ENCODE measurements around the gene ABCD4.
"Not testable (repeated sequence)": the region's sequence is repeated elsewhere in the genome, so short reads cannot be mapped to it uniquely, and the experiment has no call there.

ABCD4 gene

DNA sequence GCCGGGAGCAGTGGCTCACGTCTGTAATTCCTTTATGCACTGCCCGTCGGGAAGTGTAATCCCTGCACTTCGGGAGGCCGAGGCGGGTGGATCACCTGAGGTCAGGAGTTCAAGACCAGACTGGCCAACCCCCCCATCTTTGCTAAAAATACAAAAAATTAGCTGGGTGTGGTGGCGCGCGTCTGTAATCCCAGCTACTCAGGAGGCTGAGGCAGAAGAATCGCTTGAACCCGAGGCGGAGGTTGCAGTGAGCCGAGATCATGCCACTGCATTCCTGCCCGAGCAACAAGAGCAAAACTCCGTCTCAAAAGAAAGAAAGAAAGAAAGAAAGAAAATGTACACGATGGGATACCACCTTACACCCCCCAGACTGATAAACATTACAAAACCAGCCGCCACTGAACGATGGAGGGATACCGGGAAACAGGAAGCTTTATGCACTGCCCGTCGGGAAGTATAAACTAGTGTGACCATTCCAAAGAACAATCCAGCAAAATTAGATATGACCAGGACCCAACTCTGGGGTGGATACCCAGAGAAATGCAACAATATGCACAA, 1.1 kb downstream of the ABCD4 start:
- no peak for DNase-seq

DNA sequence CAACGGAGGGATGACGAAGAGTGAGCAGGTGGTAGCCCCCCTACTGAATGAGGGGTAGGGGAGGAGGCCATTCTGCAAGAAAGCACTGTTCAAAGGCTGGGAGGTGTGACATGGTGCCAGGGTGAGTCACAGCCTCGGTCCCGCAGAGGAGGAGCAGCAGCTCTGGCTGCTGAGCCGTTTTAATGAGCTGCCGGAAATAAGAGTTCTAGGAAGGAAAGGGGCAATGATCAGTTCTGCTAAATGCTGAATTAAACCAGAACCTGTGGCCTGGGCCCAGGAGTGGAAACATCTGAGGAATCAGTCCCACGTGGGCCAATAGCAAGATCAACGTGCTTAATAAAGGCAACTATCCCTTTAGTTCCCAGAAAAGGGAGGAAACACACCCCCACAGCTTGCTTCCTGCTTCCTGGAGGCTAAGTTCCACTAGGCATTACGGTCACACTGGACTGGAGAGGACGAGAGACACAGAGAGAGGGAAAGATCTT, 3.6 kb downstream of the ABCD4 start:
- DNase-seq: no peak

DNA sequence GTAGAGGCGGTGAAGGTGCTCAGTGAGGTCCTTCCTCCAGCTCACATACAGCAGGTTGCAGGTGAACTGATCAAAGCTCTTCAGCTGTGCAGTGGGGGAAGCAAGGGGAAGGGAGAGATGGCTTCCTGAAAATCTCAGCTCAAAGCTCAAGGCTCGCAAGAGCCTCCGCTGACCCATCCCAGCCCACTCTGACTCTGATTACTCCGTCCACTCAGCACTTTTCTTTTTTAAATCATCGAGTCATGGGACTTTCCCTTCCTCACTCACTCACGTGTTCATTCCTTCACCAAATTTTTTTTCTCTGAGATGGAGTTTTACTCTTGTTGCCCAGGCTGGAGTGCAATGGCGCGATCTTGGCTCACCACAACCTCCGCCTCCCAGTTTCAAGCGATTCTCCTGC, 4.7 kb downstream of the ABCD4 start:
- no peak for DNase-seq

DNA sequence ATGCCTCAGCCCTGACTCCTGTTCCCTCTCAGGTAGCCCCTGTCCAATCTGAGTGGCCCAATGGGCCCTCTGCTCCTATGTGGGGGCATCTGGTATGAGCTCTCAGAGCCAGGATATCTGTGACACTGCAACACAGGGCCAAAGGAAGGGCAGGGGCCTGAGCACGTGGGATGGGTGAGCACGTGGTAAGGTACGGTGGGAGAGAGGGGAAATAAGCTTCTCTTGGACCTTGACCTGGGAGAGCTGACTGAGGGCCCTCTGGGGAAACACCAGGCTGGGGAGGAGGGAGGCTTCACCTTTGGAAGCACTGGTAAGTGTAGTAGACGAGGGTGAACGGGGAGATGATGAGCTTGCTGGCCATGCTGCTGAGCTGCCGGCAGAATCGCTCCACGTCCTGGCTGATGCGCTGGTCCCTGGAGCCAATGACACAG, 6.7 kb downstream of the ABCD4 start:
- DNase-seq: no peak

DNA sequence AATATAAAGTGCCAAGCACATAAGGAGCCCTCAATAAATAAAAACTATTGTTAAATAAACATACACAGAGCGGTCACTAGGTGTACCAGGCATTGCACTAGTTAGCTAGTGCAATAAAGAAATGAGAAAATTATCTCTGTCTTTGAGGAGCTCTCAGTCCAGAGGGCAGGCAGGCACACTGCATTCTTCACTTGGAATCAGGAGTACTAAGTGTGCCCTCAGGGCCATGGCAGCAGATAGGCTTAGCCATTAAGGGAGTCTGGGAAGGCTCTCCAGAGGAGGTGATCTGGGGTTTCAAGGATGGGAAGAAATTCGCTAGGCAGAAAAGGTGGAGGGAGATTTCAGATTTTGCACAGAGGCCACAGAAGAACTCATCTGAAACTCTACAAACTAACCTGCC, 9.1 kb downstream of the ABCD4 start:
- no peak for DNase-seq

DNA sequence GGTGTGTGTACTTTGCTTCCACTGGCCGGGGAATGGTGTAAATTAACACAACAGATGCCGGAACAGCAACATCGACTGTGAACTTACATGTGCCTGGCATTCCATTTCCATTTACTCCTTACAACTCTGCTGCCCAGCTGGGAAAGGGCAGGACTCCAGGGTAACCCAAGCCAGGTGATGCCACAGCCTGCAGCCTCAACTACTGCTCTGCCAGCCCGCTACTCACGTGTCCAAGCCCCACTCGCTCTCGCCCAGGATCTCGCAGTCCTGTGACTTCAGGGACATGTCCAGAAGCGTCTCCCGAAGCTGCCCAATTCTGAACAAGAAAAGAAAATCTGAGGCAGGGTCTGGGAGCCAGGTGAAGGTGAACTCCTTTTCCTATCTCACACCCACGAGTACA, 10.7 kb downstream of the ABCD4 start:
- DNase-seq: no peak

DNA sequence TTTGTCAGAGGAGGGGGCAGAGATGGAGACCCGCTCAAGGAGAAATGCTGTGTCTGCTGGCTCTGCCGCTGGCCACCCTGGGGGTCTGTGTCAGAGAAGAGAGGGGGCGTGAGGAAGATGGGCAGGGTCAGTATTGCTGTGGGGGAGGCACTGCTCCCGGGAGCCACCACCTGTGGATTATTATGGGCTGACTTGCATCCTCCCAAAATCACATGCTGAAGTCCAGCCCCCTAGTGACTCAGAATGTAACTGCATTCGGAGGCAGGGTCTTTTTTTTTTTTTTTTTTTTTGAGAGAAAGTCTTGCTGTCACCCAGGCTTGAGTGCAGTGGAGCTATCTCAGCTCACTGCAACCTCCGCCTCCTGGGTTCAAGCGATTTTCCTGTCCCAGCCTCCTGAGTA, 12.3 kb downstream of the ABCD4 start:
- DNase-seq: no peak

DNA sequence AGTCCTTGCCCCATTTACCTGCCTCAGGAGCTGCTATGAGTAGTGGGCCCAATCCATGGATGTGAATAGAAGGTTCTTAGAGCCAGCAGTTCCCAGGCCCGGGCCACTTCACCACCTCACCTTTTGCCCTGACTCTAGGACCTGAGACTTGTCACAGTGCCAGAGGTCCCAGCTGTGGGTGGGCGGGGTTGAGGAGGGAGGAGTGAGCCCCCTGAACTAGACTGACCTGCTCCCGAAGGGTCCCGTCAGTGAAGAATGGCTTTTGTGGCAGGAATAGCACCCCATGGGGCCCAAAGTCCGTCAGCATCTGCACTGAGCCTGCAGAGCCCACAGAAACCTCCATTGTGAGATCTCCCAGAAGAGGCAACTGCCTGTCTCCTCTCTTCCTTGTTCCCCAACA, 12.9 kb downstream of the ABCD4 start:
- no peak for DNase-seq

DNA sequence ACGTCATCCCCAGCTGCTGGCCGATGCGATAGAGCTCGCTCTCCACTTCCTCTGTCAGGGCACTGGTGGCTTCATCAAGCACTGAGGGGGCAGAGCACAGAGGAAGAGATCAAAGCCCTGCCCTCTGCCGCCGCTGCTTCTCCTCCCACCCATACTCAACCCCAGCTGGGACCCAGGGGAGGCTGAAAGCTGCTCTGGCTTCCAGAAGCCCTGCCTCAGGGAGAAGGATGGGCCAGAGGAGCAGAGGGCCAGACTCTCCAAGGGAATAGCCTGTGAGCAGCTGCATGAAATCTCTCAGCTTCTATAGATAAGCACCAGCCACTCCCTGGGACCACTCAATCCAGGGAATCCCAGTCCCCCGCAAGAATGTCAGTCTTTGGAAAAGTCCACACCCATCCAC, 16.0 kb downstream of the ABCD4 start:
- DNase-seq: no peak

DNA sequence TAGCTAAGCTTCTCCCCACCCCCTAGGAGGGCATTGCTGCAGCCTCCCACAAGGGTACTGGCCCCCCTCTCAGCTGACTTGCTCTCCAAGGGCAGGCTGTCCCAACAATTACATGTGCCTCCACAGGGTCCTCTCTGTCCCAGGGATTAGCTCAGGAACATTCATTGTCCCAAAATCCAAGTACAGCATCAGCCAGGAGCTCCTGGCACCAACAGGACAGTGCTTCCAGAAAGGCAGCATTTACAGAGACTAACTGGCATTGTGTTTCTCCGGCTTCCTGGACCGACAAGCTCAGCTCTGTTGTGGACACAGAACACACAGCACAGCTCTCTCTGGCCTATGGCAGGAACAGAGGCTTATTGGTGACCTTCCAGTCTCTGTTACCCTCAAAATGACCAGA, 21.7 kb downstream of the ABCD4 start:
- no peak for DNase-seq

DNA sequence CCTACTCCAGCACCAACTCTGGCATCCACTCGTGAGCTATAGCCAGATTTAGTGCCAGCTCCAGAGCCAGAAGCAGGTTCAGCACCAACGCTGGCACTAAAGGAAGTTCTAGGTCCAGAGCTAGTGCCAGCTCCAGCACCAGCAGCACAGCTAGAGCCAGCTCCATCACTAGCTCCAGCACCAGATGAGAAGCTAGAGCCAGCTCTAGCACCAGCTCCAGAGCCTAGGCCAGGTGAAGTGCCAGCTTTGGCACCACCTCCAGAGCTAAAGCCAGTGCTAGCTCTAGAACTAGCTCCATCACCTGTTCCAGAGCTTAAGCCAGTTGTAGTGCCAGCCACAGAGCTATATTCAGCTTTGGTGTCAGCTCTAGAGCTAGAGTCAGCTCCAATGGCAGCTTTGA, 24.7 kb downstream of the ABCD4 start:
- no peak for DNase-seq

DNA sequence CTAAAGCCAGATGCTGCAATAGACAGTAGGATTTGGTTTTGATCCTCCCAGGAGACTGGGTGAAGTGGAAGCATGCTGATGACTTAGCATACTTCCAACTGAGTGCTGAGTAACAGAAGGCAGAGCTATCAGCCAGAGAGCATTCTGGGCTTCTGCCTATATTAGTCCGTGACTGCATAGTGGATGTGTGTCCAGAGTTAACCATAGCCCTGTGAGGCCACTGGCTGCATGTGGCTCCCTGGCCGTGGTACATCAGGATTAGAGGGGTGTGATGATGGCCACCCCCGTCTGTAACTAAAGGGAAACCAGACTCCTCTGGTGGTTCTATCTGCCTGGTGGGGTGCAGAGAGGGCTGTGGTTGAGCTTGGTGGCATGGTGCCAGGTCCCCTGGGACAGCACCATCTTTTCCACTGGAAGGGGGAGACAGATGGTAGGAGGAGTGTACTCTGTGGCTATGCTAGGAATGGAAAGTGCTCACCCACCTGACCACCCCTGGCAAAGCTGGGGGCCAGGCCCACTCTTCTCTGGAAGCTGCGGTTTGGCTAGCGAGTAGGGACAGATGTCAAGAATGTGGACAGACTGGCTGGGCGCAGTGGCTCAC, 27.4 kb downstream of the ABCD4 start:
- no peak for DNase-seq

DNA sequence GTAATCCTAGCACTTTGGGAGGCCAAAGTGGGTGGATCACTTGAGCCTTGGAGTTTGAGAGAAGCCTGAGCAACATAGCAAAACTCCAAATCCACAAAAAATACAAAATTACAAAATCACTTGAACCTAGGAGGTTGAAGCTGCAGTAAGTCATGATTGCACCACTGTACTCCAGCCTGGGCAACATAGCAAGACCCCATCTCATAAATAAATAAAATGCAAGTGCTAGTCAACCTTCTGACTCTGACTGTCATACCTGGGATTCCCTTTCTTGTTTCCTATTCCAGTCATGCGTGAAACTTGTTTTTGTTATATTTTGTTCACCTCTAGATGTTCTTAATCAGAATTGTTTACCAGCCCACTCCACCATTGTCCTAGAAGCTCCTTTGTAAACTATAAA, 31.4 kb downstream of the ABCD4 start:
- DNase-seq: no peak

DNA sequence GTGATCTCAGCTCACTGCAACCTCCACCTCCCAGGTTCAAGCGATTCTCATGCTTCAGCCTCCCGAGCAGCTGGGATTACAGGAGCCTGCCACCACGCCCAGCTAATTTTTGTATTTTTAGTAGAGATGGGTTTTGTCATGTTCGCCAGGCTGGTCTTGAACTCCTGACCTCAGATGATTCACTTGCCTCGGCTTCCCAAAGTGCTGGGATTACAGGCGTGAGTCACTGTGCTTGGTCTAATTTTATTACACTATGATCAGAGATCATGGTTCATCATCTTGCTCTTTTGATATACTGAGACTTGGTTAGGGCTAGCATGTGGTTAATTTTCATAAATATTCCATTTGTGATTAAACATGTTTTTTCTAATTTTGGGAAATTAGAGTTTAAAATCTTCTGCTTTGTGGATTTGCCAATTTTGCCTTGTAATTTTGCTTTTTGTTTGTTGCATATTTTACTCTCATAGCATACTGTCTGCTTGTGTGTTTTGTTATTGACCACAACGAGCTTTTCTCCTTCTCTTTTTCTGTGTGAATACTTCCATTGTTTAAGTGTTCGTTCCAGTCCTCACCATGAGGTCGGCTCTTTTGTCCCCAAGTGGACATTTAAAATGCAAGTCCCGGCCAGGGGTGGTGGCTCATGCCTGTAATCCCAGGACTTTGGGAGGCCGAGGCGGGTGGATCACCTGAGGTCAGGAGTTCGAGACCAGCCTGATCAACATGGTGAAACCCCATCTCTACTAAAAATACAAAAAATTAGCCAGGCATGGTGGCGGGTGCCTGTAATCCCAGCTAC, 32.2 kb downstream of the ABCD4 start:
- DNase-seq: not testable (repeated sequence)

DNA sequence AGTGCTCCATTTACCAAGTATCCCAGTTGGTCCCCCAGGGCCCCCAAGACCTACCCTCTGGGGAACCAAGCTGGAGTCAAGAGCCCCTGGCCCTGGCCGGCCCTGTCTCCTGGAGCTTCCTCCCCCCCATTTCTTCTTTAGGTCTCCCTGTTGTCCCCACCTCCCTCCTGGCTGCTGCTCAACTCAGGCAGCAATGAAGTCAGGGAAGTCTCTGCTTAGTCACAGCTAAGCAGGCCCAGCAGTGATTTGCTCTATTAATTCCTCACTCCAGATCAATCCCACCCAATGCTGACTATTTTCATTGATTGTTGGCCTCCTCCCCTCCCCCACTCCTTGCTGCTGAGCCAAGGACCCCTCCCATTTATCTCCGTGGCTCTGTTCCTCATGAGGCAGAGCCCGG, 35.1 kb downstream of the ABCD4 start:
- DNase-seq: no peak

DNA sequence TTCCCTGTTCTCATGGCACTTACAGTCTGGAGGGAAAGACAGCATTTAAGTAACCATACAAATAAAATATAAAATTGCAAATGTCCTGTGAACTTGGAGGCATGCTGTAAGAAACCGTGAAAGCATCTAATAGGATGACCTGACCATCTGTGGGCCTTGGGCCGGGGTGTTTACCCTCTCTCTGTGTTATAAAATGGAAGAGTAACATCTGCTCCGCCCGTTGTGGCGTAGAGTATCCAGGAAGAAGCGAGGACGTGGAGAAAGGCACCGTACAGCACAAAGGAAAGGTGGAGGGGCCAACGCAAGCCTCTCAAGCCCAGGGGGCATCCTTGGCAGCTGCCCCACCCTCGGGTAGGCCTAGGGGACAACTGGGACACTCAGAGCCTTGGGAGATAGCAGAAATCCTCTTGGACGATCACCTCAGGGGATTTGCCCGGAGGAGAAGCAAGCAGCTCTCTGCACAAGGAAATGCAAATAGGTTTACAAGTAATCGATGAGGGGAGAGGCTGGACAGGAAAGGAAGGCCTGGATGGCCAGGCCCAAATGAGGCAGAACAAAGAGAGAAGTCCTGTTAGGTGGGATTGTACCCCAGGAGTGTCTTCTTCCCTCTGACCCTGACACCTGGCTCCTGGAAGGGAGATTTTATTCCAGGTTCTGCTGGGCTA, 37.3 kb downstream of the ABCD4 start:
- no peak for DNase-seq

DNA sequence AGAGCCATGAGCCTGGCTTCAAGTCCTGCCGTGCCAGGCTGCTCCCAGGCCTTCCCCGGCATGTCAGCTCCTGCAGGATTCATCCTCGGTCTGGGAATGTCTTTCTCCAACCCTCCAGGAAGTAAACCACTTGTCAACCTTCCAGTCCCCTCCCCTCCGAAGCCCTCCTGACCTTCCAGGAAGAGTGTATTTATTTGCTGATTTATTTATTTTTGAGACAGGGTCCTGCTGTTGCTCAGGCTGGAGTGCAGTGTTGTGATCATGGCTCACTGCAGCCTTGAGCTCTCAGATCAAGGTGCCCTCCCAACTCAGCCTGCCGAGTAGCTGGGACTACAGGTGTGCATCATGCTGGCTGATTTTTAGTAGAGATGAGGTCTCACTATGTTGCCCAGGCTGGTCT, 38.8 kb downstream of the ABCD4 start:
- DNase-seq: no peak

DNA sequence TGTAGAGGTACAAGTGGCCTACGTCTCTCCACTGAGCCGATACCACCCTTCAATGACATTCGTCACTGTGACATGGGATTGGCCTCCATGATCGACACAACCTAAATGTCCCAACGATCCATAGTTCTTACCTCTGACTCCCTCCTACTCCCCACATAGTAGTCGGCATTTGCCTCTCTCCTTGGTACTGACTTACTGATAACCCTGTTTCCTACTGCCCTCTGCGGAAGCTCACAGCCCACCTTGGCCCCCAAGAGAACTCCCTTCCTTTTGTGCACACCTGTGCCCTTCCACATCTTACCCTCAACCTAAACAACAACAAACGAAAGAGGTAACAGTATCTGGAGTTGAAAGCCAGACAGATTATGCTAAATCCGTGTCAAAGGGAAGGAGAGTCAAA, 39.6 kb downstream of the ABCD4 start:
- DNase-seq: no peak

DNA sequence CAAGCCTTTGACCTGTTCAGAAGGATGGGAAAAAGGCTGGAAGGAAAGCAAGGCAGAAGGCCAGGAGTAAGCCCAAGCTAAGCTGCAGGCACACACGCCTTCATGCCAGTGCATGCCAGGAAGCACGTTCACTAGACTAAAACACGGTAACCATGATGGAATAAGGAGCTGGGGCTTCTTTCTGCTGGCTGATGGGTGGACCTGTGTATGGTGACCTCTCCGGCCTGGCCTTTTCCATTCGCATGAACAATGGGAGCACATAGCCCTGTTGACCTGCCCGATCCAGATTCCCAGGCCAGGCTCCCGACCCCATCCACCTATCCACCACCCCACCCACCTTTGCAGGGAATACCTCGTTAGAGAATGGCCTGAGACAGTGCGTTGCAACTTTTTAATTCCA, 40.7 kb downstream of the ABCD4 start:
- no peak for DNase-seq

DNA sequence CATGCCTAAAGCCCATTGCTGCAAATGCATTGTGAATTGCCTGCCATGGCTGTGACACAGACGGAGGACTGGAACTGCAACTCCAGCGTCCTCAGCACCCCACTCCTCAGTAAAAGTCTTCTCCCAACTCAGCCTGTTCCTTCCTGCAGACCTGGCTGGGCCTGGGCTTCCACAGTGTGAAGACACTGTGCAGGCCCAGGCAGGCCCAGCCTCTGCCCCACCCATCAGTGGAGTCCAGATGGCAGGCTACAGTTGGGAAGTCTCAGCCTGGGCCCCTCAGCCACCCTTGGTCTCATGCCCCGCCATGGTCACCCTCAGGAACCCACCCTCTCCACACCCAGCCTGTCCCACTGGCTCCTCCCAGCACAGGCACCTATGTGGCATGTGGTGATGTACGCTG, 41.4 kb downstream of the ABCD4 start:
- DNase-seq: no peak

DNA sequence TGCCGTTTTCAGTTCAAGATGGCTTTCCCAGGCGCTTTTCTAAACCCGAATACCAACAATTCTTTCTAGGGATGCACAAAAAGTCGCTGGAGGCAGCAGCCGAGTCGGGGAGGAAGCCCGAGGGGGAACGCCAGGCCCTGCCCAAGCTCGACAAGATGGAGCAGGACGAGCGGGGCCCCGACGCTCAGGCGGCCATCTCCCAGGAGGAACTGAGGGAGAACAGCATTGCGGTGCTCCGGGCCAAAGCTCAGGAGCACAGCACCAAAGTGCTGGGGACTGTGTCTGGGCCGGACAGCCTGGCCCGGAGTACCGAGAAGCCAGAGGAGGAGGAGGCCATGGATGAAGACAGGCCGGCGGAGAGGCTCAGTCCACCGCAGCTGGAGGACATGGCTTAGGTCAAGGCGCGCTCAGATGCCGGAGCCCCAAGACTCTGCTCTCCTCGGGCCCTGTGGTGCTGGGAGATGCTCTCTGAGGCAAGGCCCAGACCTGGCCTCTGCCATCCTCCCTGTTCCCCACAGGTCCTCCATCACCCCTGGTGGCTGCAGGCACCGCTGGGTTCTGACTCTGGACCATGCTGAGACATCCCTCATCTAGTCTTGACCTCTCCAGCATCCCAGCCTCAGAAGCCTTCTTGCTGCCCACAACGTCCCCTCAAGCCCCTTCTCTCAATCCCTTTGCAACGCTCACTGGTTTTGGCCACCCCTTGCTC, 42.1 kb downstream of the ABCD4 start:
- no peak for DNase-seq

DNA sequence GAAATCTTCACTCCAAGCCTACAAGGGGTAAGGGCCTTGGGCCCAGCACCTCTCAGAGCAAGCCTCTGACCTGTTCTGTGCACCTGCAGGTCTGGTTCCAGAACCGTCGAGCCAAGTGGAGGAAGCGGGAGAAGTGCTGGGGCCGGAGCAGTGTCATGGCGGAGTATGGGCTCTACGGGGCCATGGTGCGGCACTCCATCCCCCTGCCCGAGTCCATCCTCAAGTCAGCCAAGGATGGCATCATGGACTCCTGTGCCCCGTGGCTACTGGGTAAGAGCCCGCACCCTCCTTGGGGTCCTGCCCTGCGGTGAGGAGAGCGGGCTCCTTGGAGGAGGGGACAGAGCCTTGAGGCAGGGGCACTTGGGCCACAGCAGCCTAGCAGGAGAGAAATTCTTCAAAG, 43.2 kb downstream of the ABCD4 start:
- DNase-seq: no peak

DNA sequence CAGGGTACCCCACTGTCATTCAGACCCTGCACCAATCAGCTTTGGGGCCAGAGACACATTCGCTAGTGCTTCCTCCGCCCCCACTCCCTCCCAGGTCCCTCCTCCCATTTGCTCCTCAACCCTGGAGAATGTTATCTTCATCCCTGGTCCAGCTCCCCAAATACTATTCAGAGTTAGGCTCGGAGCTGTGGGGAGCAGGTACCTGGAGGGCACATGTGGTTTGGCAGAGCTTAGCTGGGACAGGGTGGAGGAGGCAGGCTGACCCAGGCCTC, 44.0 kb downstream of the ABCD4 start:
- no peak for DNase-seq
